Psoas muscle (tissue), 8 donors: ENCODE results near the gene HPSE2. TPM values are rescaled to one million over a fixed set of nuclear protein-coding genes. Genes with fewer than 3 reads are reported as not detected.

Source experiments
- ATAC-seq, 4 donors: fragments of 200-7000 bp; cut with Tn5 transposase; one replicate each; pipeline ENCODE4 v1.9.1; 2020; ENCODE audit warnings: moderate library complexity in 3 of 4, mild to moderate bottlenecking in 2 of 4
- DNase-seq, 2 donors: peaks; one replicate each; pipeline ENCODE4 v3.0.0-alpha.2; 2020
- H3K27ac ChIP-seq: fragments of 200-600 bp; one replicate; pipeline ENCODE4 v1.8.0; 2022
- H3K27me3 ChIP-seq, 3 donors: fragments of 200-600 bp in 1 of 3; one replicate each; pipeline versions ENCODE4 v1.6.1 to v1.8.0; 2013 to 2022; ENCODE audit warnings: low read length in 2 of 3, mild to moderate bottlenecking in 2 of 3, moderate library complexity in 1 of 3; ENCODE audit not compliant: insufficient read depth in 3 of 3
- H3K36me3 ChIP-seq, 2 donors: fragments of 200-600 bp in 1 of 2; one replicate each; pipeline versions ENCODE4 v1.6.1 to v1.8.0; 2013 to 2022; ENCODE audit warnings: low read depth in 1 of 2, mild to moderate bottlenecking in 1 of 2, moderate library complexity in 1 of 2; ENCODE audit not compliant: insufficient read depth in 1 of 2
- H3K4me1 ChIP-seq: fragments of 200-600 bp; one replicate; pipeline ENCODE4 v1.8.0; 2022
- H3K4me3 ChIP-seq: fragments of 200-600 bp; one replicate; pipeline ENCODE4 v1.8.0; 2022; ENCODE audit warnings: mild to moderate bottlenecking
- H3K9me3 ChIP-seq: fragments of 200-600 bp; one replicate; pipeline ENCODE4 v1.8.0; 2022
- WGBS, 3 donors: extraction: QIAGEN DNeasy Blood & Tissue Kit; methylation state at CpG; one replicate each; pipeline versions ENCODE4 v1.1.6 to v1.1.7; 2013; 5-methylcytosine and 5-hydroxymethylcytosine counted together
- intact Hi-C, 2 donors: fragments of 100-400 bp; cut with DNase I; formaldehyde crosslinking; loops; one replicate each; pipeline versions ENCODE4 v1.11.0 to v1.14.2; 2022
- long read RNA-seq, 2 donors: library from polyadenylated mRNA; unstranded; transcript quantifications; one replicate each; pipeline ENCODE4 v2.0.0, GENCODE V29; 2021
- polyA plus RNA-seq, 3 donors: library from polyadenylated mRNA; stranded (reverse); fragments of 200-250 nt; gene quantifications; one replicate each; pipeline ENCODE4 v1.2.3, GENCODE V29; 2013
- total RNA-seq, 4 donors: library from RNA; stranded (reverse); fragmentation: NEBNext Ultra II Directional in 2 of 4; extraction: Animal tissue kit (Norgen Biotek cat#: 25700) in 2 of 4; gene quantifications; one replicate each; pipeline versions ENCODE4 v1.2.1 to v1.2.4, GENCODE V29; 2021 to 2023
- TF ChIP-seq, protein P1 (sequence below): fragments of 200-600 bp; IDR thresholded peaks from one replicate; pipeline ENCODE4 v1.8.0; 2022; ENCODE audit warnings: antibody characterized with exemption
- donor health status: healthy with polysubstance abuse.
- donor health status: DM: no; HTN: no; CAD: no; lungs with moderate emphysema.
- donor health status: Bipolar disorder and iron deficiency.
- donor health status: healthy.
- donor health status: DM: yes; HTN: yes; CAD: no.
- donor health status: DM: no; HTN: no; CAD: no.
- donor health status: DM: no; HTN: no; CAD: no.
- donor health status: DM: yes; HTN: yes; CAD: no.

The HPSE2 gene
- total RNA-seq (under 1 TPM in 1 of 4 donors, not detected in 3; 0.17 TPM), polyA plus RNA-seq (under 1 TPM in 2 of 3 donors, not detected in 1; 0.01 to 0.03 TPM)
- long read RNA-seq, donor 1: 0 reads
- long read RNA-seq, donor 2: 0 reads

DNA sequence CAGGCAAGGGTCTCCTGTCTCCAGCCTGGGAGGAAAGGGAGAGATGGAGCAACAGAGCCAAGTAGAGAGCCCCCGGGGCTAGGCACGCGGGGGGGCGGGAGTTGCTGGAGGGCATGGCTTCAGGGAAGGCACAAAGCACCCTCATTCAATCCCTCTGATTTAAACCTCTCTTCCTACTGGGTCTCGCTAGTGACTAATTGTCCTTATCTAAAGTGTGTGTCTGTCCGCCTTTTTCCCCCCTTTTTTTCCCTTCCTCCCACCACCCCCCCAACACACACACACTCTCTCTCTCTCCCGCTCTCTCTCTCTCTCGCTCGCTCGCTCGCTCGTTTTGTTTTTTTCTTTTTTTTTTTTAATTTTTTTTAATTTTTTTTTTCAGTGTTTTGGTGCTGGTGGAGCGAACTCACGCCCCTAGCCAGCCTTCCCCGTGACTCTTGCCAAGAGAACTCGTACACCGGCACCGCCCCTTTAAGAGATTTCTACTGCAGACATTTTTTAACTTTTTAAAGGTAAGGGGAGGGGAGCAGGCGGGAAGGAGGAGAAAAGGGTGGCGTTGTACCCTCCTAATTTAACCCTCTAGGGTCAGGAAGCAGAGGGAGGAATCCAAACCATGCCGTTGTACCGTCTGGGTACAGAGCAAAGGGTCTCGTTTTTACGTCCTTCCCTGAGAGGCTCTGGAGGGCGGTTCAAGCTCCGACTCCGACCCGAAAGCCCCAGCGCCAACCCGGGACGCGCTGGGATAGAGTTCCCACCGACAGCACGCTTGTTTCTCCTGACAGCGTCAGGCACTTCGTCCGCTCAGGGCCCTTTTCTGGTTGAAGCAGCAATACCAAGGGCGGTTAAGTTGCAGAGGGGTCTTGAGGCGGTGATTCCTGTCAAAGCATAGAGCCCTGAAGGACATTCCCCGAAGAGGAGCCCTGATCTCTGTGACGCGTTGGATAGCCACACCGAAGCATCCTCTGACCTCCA lies at the start of gene HPSE2:
TSS of gene HPSE2 (minus strand) at position 195 of the 969 bp plus-strand sequence.
- Histone ChIP-seq H3K4me1 (peaks cover 11% of the 10 kb centered on the region), H3K4me3 (peak within 1 kb of the TSS; percentile 58), H3K9me3 (no peaks in the 10 kb centered on the region), H3K27me3 (peaks cover 2 to 71% (median 37%) of the 10 kb centered on the region in 3 donors), H3K27ac (no peak within 1 kb of the TSS), H3K36me3 (no peaks in the 10 kb centered on the region)
- TF ChIP-seq, protein P1, sequence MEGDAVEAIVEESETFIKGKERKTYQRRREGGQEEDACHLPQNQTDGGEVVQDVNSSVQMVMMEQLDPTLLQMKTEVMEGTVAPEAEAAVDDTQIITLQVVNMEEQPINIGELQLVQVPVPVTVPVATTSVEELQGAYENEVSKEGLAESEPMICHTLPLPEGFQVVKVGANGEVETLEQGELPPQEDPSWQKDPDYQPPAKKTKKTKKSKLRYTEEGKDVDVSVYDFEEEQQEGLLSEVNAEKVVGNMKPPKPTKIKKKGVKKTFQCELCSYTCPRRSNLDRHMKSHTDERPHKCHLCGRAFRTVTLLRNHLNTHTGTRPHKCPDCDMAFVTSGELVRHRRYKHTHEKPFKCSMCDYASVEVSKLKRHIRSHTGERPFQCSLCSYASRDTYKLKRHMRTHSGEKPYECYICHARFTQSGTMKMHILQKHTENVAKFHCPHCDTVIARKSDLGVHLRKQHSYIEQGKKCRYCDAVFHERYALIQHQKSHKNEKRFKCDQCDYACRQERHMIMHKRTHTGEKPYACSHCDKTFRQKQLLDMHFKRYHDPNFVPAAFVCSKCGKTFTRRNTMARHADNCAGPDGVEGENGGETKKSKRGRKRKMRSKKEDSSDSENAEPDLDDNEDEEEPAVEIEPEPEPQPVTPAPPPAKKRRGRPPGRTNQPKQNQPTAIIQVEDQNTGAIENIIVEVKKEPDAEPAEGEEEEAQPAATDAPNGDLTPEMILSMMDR: no peak
- WGBS, 3 donors: 5 to 9% (median 7%) methylated on average over 42 to 43 of the region's 43 CpGs
- intact Hi-C loops: no loop called here
- ATAC-seq: no peak
- no peak for DNase-seq

DNA sequence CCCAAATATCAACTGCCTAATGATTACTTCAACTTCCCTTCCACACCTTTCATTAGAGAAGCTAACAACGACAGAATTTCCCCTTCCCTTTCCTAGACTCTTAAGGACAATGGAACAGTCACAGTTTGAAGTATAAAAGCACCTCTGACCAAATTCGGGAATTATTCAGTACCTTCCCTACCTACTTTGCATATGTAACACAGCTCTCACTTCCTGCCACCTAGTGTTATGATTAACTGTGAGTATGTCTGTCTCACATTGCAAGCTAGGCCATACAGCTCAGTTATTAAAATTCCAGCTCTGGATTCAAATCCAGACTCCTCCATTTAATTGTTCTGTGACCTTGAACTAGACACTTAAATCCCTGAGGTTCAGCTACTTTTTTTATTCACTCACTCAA lies 44.8 kb upstream of the HPSE2 start:
- H3K36me3 ChIP-seq: no peaks in the 10 kb centered on the region
- no peak overlapping the region for H3K27ac ChIP-seq
- WGBS, 3 donors: 59 to 65% (median 65%) methylated on average over 2 of the region's 2 CpGs
- no peaks in the 10 kb centered on the region for H3K4me1 ChIP-seq
- DNase-seq (no peak), ATAC-seq (no peak)
- intact Hi-C loops: no loop called here
- TF ChIP-seq, protein P1: no peak
- no peak overlapping the region for H3K4me3 ChIP-seq
- no peaks in the 10 kb centered on the region for H3K27me3 ChIP-seq
- H3K9me3 ChIP-seq: no peaks in the 10 kb centered on the region

DNA sequence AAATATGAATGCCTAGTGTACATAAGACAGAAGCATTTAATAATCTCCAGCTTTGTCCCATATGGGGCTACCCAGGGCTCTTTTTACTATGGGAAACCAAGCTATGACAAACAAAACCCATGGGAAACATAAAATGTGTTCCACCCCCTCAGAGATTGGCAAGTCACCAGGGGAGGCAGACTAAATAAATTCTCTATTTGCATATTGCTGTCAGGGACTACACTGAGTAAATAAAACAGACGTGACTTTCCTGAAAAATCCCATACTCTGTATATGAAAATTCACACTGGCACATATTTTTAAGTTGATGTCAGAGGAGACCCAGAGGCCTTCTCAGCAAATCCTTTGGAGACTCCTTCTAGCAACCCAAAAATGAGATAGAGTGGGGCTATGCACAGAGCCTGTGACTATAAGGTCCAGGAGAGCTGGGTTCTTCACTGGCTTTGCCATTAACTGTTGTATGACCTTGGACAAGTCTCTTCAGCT lies 44.0 kb upstream of the HPSE2 start:
- DNase-seq (no peak), ATAC-seq (no peak)
- Histone ChIP-seq H3K4me1 (no peaks in the 10 kb centered on the region), H3K36me3 (no peaks in the 10 kb centered on the region), H3K27ac (no peak overlapping the region), H3K9me3 (no peaks in the 10 kb centered on the region), H3K4me3 (no peak overlapping the region), H3K27me3 (no peaks in the 10 kb centered on the region)
- intact Hi-C loops: no loop called here
- TF ChIP-seq, protein P1: no peak
- WGBS, 3 donors: 18 to 35% (median 29%) methylated on average over 1 of the region's 1 CpG

DNA sequence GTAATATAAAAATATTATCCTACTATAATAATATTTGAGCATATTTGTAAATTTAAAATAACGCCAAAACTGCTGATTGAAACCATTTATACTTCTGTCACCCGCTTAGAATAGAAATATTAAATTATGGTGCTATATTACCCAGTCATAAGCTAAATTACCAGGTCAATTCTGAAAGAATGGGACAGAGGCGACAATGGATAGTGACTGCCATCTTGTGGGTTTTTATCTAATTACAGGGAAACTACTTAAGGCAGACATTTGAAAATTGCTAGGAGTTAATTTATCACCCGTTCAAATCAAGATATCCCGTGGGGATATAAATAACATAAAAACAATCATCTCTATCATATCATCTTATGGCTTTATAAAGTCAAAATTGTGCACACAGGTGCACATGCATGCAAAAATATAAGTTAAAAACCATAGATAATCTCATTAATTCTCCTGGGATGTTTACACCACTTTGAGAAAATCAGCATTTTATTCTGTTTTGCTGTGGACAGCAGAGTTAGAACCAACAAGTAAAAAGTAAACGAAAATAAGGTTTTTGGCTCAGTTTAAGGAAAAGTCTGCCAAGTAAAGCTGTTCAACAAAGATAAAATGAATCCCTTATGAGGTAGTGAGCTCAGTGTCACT lies 41.3 kb upstream of the HPSE2 start:
- H3K27me3 ChIP-seq: no peaks in the 10 kb centered on the region
- H3K9me3 ChIP-seq: no peaks in the 10 kb centered on the region
- no peak for ATAC-seq
- intact Hi-C loops: no loop called here
- TF ChIP-seq, protein P1: no peak
- H3K27ac ChIP-seq: no peak overlapping the region
- DNase-seq: no peak
- no peak overlapping the region for H3K4me3 ChIP-seq
- H3K36me3 ChIP-seq: no peaks in the 10 kb centered on the region
- no peaks in the 10 kb centered on the region for H3K4me1 ChIP-seq
- WGBS, 3 donors: 21 to 24% (median 23%) methylated on average over 6 of the region's 6 CpGs
